Measurements from ENCODE around the gene LRP2. TPM values are rescaled to one million over a fixed set of nuclear protein-coding genes. Genes with fewer than 3 reads are reported as not detected.

The LRP2 gene
- polyA plus RNA-seq, 3 donors: not detected

GRCh38 chr2:169348321-169349024 is 13.9 kb downstream of the LRP2 start:
- H3K27ac ChIP-seq (ENCODE audit: low read depth in 1 of 2, low read length in 2 of 2): no peak overlapping the region
- H3K9me3 Mint-ChIP-seq: no peaks in the 10 kb centered on the region
- H2AFZ ChIP-seq (ENCODE audit: insufficient read depth, low read depth, low read length, poor library complexity, severe bottlenecking): no peak overlapping the region
- no peaks in the 10 kb centered on the region for H3K36me3 ChIP-seq (replicated peaks in 1 of 2; ENCODE audit: control insufficient read depth in 1 of 2, insufficient read depth in 2 of 2, low read length in 2 of 2)
- no peaks in the 10 kb centered on the region for H4K20me1 ChIP-seq (ENCODE audit: insufficient read depth, low read length)
- H3K4me1 ChIP-seq (ENCODE audit: control insufficient read depth in 1 of 2, insufficient read depth in 2 of 2, low read length in 2 of 2): no peaks in the 10 kb centered on the region
- intact Hi-C loops (cut with micrococcal nuclease): no loop called here
- no peak for DNase-seq
- no peak overlapping the region for H3K4me3 Mint-ChIP-seq
- H3K4me3 ChIP-seq (replicated peaks in 1 of 3; ENCODE audit: low read depth in 2 of 3, low read length in 3 of 3): no peak overlapping the region
- no peak for TF ChIP-seq CTCF (IDR thresholded peaks at IDR 0.05)
- no peaks in the 10 kb centered on the region for H3K79me2 ChIP-seq (ENCODE audit: insufficient read depth, low read length)
- H3K9me3 ChIP-seq (replicated peaks in 1 of 2; ENCODE audit: control insufficient read depth in 1 of 2, insufficient read depth in 1 of 2, low read length in 2 of 2): no peaks in the 10 kb centered on the region
- H3K4me2 ChIP-seq (replicated peaks; ENCODE audit: extremely low read depth, low read length, poor library complexity, severe bottlenecking): no peak overlapping the region
- H3K27me3 Mint-ChIP-seq (ENCODE audit: low read depth in 3 of 3): peaks cover 0 to under 1% (median 0%) of the 10 kb centered on the region in 3 donors
- H3K36me3 Mint-ChIP-seq: no peaks in the 10 kb centered on the region
- no peaks in the 10 kb centered on the region for H3K27me3 ChIP-seq (ENCODE audit: control insufficient read depth in 2 of 2, insufficient read depth in 2 of 2, low read length in 2 of 2)
- WGBS (ENCODE audit: insufficient coverage): 100% methylated on average over 1 of the region's 6 CpGs
- no peaks in the 10 kb centered on the region for H3K4me1 Mint-ChIP-seq
- no peak overlapping the region for H3K9ac ChIP-seq (ENCODE audit: insufficient read depth, low read length, poor library complexity, severe bottlenecking)
- no peak overlapping the region for H3K27ac Mint-ChIP-seq

- intact Hi-C loops (cut with micrococcal nuclease): no loop called here
- Mint-ChIP-seq H3K36me3 (no peaks in the 10 kb centered on the region), H3K4me3 (no peak overlapping the region), H3K27ac (no peak overlapping the region), H3K4me1 (no peaks in the 10 kb centered on the region), H3K27me3 (ENCODE audit: low read depth in 3 of 3) (peaks cover 0 to 2% (median 0%) of the 10 kb centered on the region in 3 donors), H3K9me3 (no peaks in the 10 kb centered on the region)
- Histone ChIP-seq H3K27ac (ENCODE audit: low read depth in 1 of 2, low read length in 2 of 2) (no peak overlapping the region), H3K79me2 (ENCODE audit: insufficient read depth, low read length) (no peaks in the 10 kb centered on the region), H3K9me3 (replicated peaks in 1 of 2; ENCODE audit: control insufficient read depth in 1 of 2, insufficient read depth in 1 of 2, low read length in 2 of 2) (no peaks in the 10 kb centered on the region), H3K4me2 (replicated peaks; ENCODE audit: extremely low read depth, low read length, poor library complexity, severe bottlenecking) (no peak overlapping the region), H3K4me1 (ENCODE audit: control insufficient read depth in 1 of 2, insufficient read depth in 2 of 2, low read length in 2 of 2) (no peaks in the 10 kb centered on the region), H3K9ac (ENCODE audit: insufficient read depth, low read length, poor library complexity, severe bottlenecking) (no peak overlapping the region), H3K36me3 (replicated peaks in 1 of 2; ENCODE audit: control insufficient read depth in 1 of 2, insufficient read depth in 2 of 2, low read length in 2 of 2) (no peaks in the 10 kb centered on the region), H4K20me1 (ENCODE audit: insufficient read depth, low read length) (no peaks in the 10 kb centered on the region), H3K4me3 (replicated peaks in 1 of 3; ENCODE audit: low read depth in 2 of 3, low read length in 3 of 3) (no peak overlapping the region), H3K27me3 (ENCODE audit: control insufficient read depth in 2 of 2, insufficient read depth in 2 of 2, low read length in 2 of 2) (no peaks in the 10 kb centered on the region), H2AFZ (ENCODE audit: insufficient read depth, low read depth, low read length, poor library complexity, severe bottlenecking) (no peak overlapping the region)
- TF ChIP-seq CTCF (IDR thresholded peaks at IDR 0.05): no peak
- no peak for DNase-seq
- 100% methylated on average over 3 of the region's 7 CpGs for WGBS (ENCODE audit: insufficient coverage)
Measured at GRCh38 chr2:169345486-169346437, 16.6 kb downstream of the LRP2 start.
